Measurements from ENCODE around the gene PHLDA2.

Gene PHLDA2

GRCh38 chr11:2928605-2929530 is at the start of gene PHLDA2:
PHLDA2 (minus strand) TSS chr11:2929420; CDS start chr11:2929364, 56 bp downstream.
- DNase-seq = no peak

- no peak for DNase-seq
These were observed 47.9 kb upstream of the PHLDA2 start for GRCh38 chr11:2977113-2977512.

DNA sequence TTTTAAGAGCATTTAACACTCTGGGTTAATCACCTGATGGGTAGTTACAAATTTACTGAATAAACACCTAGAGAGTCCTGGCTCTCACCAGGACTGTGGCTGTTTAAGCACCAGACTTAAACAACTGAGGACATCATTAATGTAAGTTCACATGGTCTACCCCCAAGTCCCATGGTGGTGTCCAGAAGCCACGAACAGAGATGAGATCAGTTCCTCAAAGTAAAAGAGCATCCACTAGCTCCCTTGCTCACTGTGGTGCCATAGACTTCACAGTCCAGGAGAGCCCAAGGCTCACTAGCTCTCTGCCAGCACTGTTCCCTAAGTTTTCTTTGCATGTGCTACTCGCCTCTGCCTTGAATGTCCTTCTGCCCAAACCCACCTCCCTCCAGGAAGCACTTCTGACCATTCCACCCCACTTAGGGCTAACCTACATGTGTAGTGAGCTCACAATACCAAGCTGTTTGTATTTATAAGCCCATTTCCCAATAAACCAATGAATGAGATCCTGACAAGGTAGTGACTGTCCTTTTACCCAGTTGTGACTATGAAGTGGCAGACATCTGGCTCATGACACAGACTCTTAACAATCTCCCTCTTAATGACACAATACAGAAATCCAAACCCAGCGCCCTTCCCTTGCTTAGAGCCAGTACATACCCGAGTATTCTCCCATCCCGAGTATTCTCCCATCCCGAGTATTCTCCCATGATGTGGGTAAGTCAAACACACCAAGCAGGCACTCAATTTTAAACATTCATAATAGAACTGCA is 47.3 kb upstream of the PHLDA2 start:
- no peak for DNase-seq

GRCh38 chr11:2975594-2975993 is 46.4 kb upstream of the PHLDA2 start:
- DNase-seq = peak; percentile 37

- DNase-seq = no peak
These were observed 45.1 kb upstream of the PHLDA2 start for GRCh38 chr11:2974272-2974671.

GRCh38 chr11:2968341-2968900 is 39.2 kb upstream of the PHLDA2 start:
- no peak for DNase-seq

DNA sequence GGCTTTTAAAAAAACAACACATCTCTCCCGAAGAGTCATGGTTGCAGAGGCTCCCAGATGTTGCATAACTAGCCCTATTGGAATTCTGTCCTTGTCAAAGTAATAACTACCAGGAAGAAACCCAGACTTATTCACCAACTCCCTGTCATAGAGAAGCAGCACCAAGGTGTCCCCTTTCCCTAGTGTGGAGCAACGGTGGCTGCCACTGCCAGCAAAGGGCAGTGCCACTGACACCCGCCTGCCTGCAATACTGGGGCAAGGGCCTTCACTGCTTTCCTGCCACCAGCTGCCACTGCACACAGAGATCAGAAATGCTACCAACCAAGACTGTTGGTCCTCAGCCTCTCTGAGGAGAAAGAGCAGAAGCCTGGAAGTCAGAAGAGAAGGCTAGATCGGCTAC is 35.6 kb upstream of the PHLDA2 start:
- DNase-seq = no peak

DNA sequence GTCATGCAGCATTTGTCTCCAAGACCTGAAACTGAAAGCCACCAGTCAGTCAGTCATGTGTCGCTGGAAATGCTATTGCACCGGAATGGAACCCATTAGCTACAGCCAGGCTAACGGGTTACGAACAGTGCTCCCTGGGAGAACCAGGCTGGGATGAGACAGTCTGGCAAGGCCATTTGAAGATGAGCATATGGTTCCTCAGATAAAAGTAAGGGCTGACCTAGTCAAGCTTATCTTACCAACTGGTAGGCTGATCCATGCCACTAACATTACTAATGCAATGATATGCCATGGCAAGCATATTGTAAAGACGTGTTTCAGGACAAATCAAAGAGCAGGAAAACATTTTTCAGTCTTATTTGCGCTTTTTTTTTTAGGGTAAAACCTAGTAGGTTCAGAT is 34.5 kb upstream of the PHLDA2 start:
- no peak for DNase-seq

- no peak for DNase-seq
These were observed 34.0 kb upstream of the PHLDA2 start for GRCh38 chr11:2963112-2963754.

DNA sequence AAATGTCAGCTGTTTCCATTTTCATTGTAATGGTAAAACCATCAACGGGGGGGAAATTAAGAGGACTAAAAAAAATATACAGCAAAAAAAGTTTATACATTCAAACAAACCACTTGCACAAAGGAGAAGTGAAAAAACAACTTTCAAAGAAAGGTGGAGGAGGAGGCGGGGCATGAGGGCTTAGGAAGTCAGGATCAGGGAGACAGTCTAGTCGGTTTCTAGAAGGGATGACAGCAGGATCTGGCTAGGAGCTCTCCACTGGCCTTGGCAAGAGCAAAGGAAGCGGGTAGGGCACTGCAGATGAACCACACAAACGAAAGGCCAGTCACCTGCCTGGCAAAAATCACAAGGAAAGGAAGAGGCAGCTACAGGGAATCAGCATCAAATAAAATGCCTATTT is 31.9 kb upstream of the PHLDA2 start:
- DNase-seq = no peak

DNA sequence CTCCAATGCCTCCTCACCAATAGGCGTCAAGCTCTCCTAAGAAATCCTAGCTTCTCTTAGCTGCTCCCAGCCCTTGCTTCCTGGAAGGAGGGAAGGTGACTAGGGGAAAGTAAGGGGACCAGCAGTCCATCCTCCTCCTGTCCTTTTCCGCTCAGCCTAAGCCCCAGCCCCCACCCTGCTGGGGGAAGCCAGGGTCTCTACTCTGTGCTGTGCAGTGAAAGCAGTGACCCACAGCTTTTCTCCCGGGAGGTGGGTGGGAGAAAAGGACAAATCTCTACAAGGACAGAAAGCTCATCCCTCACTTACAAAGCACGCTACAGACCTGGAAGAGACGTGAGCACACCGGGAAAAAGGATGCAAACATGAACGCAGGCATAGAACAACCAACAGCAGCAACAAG is 30.9 kb upstream of the PHLDA2 start:
- DNase-seq = no peak

- no peak for DNase-seq
These were observed 29.0 kb upstream of the PHLDA2 start for GRCh38 chr11:2958251-2958650.

GRCh38 chr11:2955906-2956476 is 26.8 kb upstream of the PHLDA2 start:
- DNase-seq = no peak

GRCh38 chr11:2954263-2954662 is 25.0 kb upstream of the PHLDA2 start:
- no peak for DNase-seq

DNA sequence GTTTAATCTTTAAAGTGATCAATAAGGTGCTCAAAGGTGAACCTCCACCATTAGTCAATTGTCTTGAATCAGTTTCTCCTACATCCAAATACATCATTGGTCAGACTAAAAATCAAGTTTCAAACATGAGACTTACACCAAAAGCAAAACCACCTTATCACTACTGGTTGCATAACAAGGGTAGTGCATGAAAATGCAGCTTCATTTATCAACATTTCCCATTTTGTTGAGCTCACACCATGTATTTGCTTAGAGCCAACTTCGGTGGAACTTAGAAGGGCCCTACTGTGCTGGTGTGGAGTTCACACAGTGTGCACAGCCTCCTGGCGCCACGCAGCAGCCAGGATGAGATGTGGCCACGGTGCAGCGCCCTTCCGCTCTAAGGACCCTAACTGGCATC is 23.1 kb upstream of the PHLDA2 start:
- no peak for DNase-seq

GRCh38 chr11:2951231-2952110 is 22.3 kb upstream of the PHLDA2 start:
- DNase-seq = no peak

- no peak for DNase-seq
These were observed 21.6 kb upstream of the PHLDA2 start for GRCh38 chr11:2950825-2951224.

- no peak for DNase-seq
These were observed 20.7 kb upstream of the PHLDA2 start for GRCh38 chr11:2949920-2950319.

- no peak for DNase-seq
These were observed 18.5 kb upstream of the PHLDA2 start for GRCh38 chr11:2947744-2948143.

GRCh38 chr11:2945757-2946287 is 16.6 kb upstream of the PHLDA2 start:
- DNase-seq = peak; percentile 40

- DNase-seq = peak; percentile 78
These were observed 16.0 kb upstream of the PHLDA2 start for GRCh38 chr11:2945031-2945756.

All from NCI-H1694 treated with DMSO at 0.1 percent for 48 hours (cell line).